Prostate gland (tissue), 2 donors: ENCODE data around the gene CSNK1E. TPM values are rescaled to one million over a fixed set of nuclear protein-coding genes. Genes with fewer than 3 reads are reported as not detected.
"Not testable (repeated sequence)": the region's sequence is repeated elsewhere in the genome, so short reads cannot be mapped to it uniquely, and the experiment has no call there.

Source experiments
- DNase-seq: peaks from one replicate; pipeline ENCODE4 v3.0.0-alpha.2; 2019; ENCODE audit warnings: low spot score
- H3K27ac ChIP-seq, 2 donors: fragments of 200-600 bp; sonication (generic); 2 replicates each; pipeline ENCODE4 v1.5.1; 2017 to 2019
- H3K27me3 ChIP-seq: fragments of 200-600 bp; sonication (generic); replicated peaks from 2 replicates; pipeline ENCODE4 v1.5.1; 2019; ENCODE audit not compliant: insufficient read depth
- H3K36me3 ChIP-seq, 2 donors: fragments of 200-600 bp; sonication (generic); 1 replicate in 1 of 2; 2 replicates in 1 of 2; pipeline versions ENCODE4 v1.5.1 to v1.8.1; 2017 to 2019
- H3K4me1 ChIP-seq: fragments of 200-600 bp; sonication (generic); replicated peaks from 2 replicates; pipeline ENCODE4 v1.5.1; 2019
- H3K4me3 ChIP-seq, 2 donors: fragments of 200-600 bp; sonication (generic); 2 replicates each; pipeline ENCODE4 v1.5.1; 2017 to 2019
- H3K9me3 ChIP-seq: fragments of 200-600 bp; sonication (generic); 2 replicates; pipeline ENCODE4 v1.5.1; 2017
- POLR2A ChIP-seq: fragments of 450-650 bp; IDR thresholded peaks from one replicate; pipeline ENCODE4 v1.6.1; 2016; ENCODE audit warnings: antibody characterized with exemption, mild to moderate bottlenecking
- POLR2AphosphoS5 ChIP-seq: sonication (generic); formaldehyde crosslinking; IDR thresholded peaks from one replicate; pipeline ENCODE4 v1.6.1; 2017; ENCODE audit warnings: antibody characterized with exemption
- WGBS: methylation state at CpG from one replicate; pipeline ENCODE4 v1.1.5; 2018; 5-methylcytosine and 5-hydroxymethylcytosine counted together
- intact Hi-C: fragments of 100-400 bp; cut with DNase I; formaldehyde crosslinking; loops from one replicate; pipeline ENCODE4 v1.14.2; 2022
- total RNA-seq, 2 donors: library from RNA; depleted of rRNA; stranded (reverse); fragments of >200 nt; gene quantifications; one replicate each; pipeline ENCODE4 v1.1.0, GENCODE V29; 2016
- TF ChIP-seq, protein P1 (sequence below), 4 experiments: fragments of 200-600 bp in 2 of 4; fragments of 450-650 bp in 2 of 4; sonication (generic) in 2 of 4; IDR thresholded peaks; 1 replicate in 3 of 4; 2 replicates in 1 of 4; pipeline ENCODE4 v1.5.1; 2016 to 2019; ENCODE audit warnings: antibody characterized with exemption in 4 of 4, mild to moderate bottlenecking in 2 of 4, moderate library complexity in 2 of 4

The CSNK1E gene
- total RNA-seq, 2 donors from 2014 or later: 82.8 to 190 TPM

GRCh38 chr22:38345782-38346181 lies 28.5 kb upstream of the CSNK1E start:
- Histone ChIP-seq H3K27ac (no peak overlapping the region), H3K4me3 (no peak overlapping the region), H3K4me1 (no peaks in the 10 kb centered on the region), H3K36me3 (no peaks in the 10 kb centered on the region), H3K9me3 (no peaks in the 10 kb centered on the region), H3K27me3 (no peaks in the 10 kb centered on the region)
- intact Hi-C loops: no loop called here
- peak; percentile 3 for DNase-seq
- TF ChIP-seq POLR2A (no peak), POLR2AphosphoS5 (no peak)
- TF ChIP-seq, protein P1, sequence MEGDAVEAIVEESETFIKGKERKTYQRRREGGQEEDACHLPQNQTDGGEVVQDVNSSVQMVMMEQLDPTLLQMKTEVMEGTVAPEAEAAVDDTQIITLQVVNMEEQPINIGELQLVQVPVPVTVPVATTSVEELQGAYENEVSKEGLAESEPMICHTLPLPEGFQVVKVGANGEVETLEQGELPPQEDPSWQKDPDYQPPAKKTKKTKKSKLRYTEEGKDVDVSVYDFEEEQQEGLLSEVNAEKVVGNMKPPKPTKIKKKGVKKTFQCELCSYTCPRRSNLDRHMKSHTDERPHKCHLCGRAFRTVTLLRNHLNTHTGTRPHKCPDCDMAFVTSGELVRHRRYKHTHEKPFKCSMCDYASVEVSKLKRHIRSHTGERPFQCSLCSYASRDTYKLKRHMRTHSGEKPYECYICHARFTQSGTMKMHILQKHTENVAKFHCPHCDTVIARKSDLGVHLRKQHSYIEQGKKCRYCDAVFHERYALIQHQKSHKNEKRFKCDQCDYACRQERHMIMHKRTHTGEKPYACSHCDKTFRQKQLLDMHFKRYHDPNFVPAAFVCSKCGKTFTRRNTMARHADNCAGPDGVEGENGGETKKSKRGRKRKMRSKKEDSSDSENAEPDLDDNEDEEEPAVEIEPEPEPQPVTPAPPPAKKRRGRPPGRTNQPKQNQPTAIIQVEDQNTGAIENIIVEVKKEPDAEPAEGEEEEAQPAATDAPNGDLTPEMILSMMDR (IDR thresholded peaks at IDR 0.05): no peak
- 89% methylated on average over 6 of the region's 6 CpGs for WGBS

GRCh38 chr22:38339893-38340292 lies 22.7 kb upstream of the CSNK1E start:
- DNase-seq, H3K27ac ChIP-seq, H3K36me3 ChIP-seq, H3K9me3 ChIP-seq, H3K27me3 ChIP-seq, H3K4me3 ChIP-seq, intact Hi-C loops, H3K4me1 ChIP-seq: not testable (repeated sequence)
- 91% methylated on average over 6 of the region's 6 CpGs for WGBS

DNA sequence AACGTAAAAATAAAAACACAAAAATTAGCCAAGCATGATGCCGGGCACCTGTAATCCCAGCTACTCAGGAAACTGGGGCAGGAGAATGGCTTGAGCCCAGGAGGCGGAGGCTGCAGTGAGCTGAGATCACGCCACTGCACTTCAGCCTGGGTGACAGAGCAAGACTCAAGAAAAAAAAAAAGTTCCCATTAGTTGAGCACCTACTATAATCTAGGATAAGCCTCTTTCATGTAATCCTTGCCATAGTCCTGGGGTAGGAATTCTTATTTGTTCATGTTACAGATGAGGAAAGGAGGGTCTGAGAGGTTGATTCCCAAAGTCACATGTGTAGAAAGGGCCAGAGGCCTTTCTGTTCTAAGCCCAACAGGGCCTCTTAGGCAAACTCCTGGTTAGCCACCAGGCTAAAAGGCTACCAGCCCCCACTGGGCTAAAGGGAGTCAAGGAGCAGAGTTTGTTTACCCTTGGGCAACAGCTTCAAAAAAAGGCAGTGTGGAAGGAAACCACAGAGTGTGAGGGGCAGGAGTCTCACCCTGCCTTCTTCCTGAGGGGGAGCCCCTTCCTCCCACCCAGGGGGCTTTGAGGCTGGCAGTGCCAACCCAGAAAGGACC lies 21.6 kb upstream of the CSNK1E start:
- 97% methylated on average over 4 of the region's 4 CpGs for WGBS

DNA sequence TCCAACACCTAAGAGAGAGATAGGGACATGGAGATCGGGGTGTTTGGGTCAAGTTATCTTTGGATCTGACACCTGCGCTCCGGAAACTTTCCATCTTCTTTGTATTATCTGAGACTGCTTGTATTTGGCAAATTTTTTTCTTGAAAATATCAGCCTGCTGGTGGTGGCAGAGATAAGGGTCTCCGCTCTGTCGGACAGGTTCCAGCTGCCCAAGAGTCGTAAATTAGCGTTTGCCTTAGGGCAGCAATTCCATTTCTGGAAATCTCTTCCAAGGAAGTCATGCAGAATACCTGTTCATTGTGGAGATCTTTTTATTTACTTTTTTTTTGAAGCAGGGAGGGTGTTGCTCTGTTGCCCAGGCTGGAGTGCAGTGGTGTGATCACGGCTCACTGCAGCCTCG lies 19.5 kb upstream of the CSNK1E start:
- peak overlapping the region; percentile 33 to 41 for H3K4me3 ChIP-seq
- intact Hi-C loops: no loop called here
- no peaks in the 10 kb centered on the region for H3K36me3 ChIP-seq
- WGBS: 33% methylated on average over 9 of the region's 9 CpGs
- TF ChIP-seq POLR2A (no peak), POLR2AphosphoS5 (no peak)
- TF ChIP-seq, protein P1 (IDR thresholded peaks at IDR 0.05): no peak
- no peaks in the 10 kb centered on the region for H3K4me1 ChIP-seq
- DNase-seq: no peak
- H3K27me3 ChIP-seq: no peaks in the 10 kb centered on the region
- no peaks in the 10 kb centered on the region for H3K9me3 ChIP-seq
- H3K27ac ChIP-seq: peak overlapping the region in 1 of 2 donors; percentile 54

More for the DNA sequence above, 21.6 kb upstream of the CSNK1E start:
- no peaks in the 10 kb centered on the region for H3K27me3 ChIP-seq
- no peak overlapping the region for H3K4me3 ChIP-seq
- no peak for DNase-seq
- H3K36me3 ChIP-seq: no peaks in the 10 kb centered on the region
- no peak overlapping the region for H3K27ac ChIP-seq
- TF ChIP-seq POLR2A: no peak
- TF ChIP-seq, protein P1 (IDR thresholded peaks at IDR 0.05): no peak
- no peak for TF ChIP-seq POLR2AphosphoS5
- H3K9me3 ChIP-seq: no peaks in the 10 kb centered on the region
- intact Hi-C loops: no loop called here
- no peaks in the 10 kb centered on the region for H3K4me1 ChIP-seq

DNA sequence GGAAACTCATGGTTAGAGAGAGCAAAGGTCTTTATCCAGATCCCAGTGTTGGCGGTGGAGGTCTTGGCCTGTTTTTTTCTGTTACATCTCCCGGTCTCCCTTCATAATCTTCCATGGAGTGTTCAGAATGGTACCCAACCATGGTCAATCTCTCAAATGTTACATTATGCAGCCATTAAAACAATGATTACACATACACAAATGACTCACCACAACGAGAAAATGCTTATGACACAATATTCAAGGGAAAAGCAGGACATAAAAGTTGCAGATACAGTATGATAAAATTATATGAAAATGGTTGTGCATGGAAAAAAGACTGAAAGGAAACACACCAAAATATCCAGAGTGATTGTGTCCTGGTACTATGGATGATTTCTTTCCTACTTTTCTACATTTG lies 17.8 kb upstream of the CSNK1E start:
- no peaks in the 10 kb centered on the region for H3K27me3 ChIP-seq
- H3K36me3 ChIP-seq: no peaks in the 10 kb centered on the region
- no peak overlapping the region for H3K4me3 ChIP-seq
- H3K9me3 ChIP-seq: no peaks in the 10 kb centered on the region
- TF ChIP-seq POLR2AphosphoS5 (no peak), POLR2A (no peak)
- TF ChIP-seq, protein P1 (IDR thresholded peaks at IDR 0.05): no peak
- H3K27ac ChIP-seq: no peak overlapping the region
- DNase-seq: no peak
- no peaks in the 10 kb centered on the region for H3K4me1 ChIP-seq
- intact Hi-C loops: no loop called here
- WGBS: 93% methylated on average over 3 of the region's 3 CpGs
